Activated T-cell treated with anti-CD3 and anti-CD28 coated beads, Interleukin-2, amount 50 U/mL, for 1 hour (primary cell): ENCODE results near the gene CHN2.
"Not testable (repeated sequence)": the region's sequence is repeated elsewhere in the genome, so short reads cannot be mapped to it uniquely, and the experiment has no call there.

Experiments
- DNase-seq: peaks from one replicate; pipeline ENCODE4 v3.0.0-alpha.2; 2020

The CHN2 gene

GRCh38 chr7:29511851-29512250 lies 317.3 kb downstream of the CHN2 start:
- DNase-seq = no peak

DNA sequence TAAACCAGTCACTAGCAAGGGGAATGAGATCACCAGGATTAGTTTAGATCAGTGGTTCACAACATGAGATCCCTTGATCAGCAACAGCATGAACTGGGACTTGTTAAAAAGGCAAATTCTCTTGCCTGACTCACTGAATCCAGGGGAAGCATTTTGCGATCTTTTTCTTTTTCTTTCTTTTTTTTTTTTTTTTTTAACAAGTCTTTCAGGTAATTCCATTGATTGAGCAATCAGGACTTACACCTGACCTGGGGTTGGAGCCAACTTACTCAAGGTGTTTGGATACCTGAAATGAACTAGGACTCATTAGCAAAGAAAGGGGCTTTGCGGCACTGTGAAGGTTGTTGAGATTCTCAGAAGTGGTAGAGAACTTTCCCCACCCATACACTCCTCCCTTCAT lies 321.9 kb downstream of the CHN2 start:
- DNase-seq = no peak

- no peak for DNase-seq
These were observed 324.0 kb downstream of the CHN2 start for GRCh38 chr7:29518616-29519015.

DNA sequence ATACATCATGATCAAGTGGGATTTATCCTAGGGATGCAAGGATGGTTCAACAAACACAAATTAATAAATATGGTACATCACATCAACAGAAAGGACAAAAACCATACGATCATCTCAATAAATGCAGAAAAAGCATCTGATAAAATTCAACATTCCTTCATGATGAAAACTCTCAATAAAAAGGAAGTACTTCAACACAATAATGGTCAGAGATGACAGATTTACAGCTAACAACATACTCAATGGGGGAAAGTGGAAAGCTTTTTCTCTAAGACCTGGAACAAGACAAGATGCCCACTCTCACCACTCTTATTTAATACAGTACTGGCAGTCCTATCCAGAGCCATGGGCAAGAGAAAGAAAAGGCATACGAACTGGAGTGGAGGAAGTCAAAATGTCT lies 329.2 kb downstream of the CHN2 start:
- no peak for DNase-seq

DNA sequence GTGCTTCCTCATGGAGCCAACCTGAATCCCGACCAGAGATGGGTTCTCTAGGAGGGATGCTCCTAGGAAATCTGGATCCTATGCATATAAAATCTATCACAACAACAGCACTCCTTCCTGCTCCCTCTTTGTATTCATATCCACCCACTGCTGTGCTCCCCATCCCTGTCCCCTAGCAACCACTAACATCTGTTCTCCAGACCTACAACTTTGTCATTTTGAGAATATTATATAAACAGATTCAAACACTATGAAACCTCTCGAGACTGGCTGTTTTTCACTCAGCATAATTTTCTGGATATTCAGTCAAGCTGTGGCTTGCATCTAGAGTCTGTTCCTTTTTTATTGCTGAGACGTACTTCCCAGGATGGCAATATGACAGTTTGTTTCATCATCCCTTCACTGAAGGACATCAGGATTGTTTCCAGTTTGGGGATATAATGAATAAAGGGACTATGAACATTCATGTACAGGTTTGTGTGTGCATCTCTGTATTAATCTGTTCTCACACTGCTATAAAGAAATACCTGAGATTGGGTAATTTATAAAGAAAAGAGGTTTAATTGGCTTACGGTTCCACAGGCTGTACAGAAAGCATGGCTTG lies 333.0 kb downstream of the CHN2 start:
- no peak for DNase-seq

GRCh38 chr7:29528526-29528925 lies 334.0 kb downstream of the CHN2 start:
- not testable (repeated sequence) for DNase-seq
